Liver (tissue), 9 donors: ENCODE data around the gene TTLL7. TPM values are rescaled to one million over a fixed set of nuclear protein-coding genes. Genes with fewer than 3 reads are reported as not detected.

ENCODE experiments used
- DNase-seq: peaks from one replicate; pipeline ENCODE4 v3.0.0-alpha.2; 2017; ENCODE audit warnings: low spot score
- H3K27ac ChIP-seq, 2 donors: one replicate each; pipeline ENCODE4 v1.7.0; 2013; ENCODE audit warnings: inconsistent platforms in 2 of 2, low read length in 2 of 2, control low read depth in 1 of 2, low read depth in 1 of 2, mild to moderate bottlenecking in 1 of 2
- H3K27me3 ChIP-seq, 4 donors: one replicate each; pipeline versions ENCODE4 v1.6.1 to v1.7.0; 2013; ENCODE audit warnings: low read length in 3 of 4, inconsistent platforms in 1 of 4, mild to moderate bottlenecking in 1 of 4, moderate library complexity in 1 of 4; ENCODE audit not compliant: control insufficient read depth in 4 of 4, insufficient read depth in 4 of 4
- H3K36me3 ChIP-seq, 4 donors: one replicate each; pipeline versions ENCODE4 v1.6.1 to v1.7.0; 2013; ENCODE audit warnings: low read length in 3 of 4, mild to moderate bottlenecking in 3 of 4, low read depth in 1 of 4, moderate library complexity in 1 of 4; ENCODE audit not compliant: control insufficient read depth in 4 of 4, insufficient read depth in 3 of 4
- H3K4me1 ChIP-seq, 4 donors: one replicate each; pipeline versions ENCODE4 v1.6.1 to v1.7.0; 2013; ENCODE audit warnings: low read length in 3 of 4, mild to moderate bottlenecking in 3 of 4, moderate library complexity in 1 of 4; ENCODE audit not compliant: control insufficient read depth in 4 of 4, insufficient read depth in 4 of 4
- H3K4me3 ChIP-seq, 3 donors: one replicate each; pipeline versions ENCODE4 v1.6.1 to v1.7.0; 2013; ENCODE audit warnings: low read length in 3 of 3, control low read depth in 1 of 3, low read depth in 1 of 3, mild to moderate bottlenecking in 1 of 3
- H3K9ac ChIP-seq, 2 donors: one replicate each; pipeline ENCODE4 v1.7.0; 2013; ENCODE audit warnings: low read length in 2 of 2, mild to moderate bottlenecking in 2 of 2, moderate library complexity in 2 of 2, control low read depth in 1 of 2, low read depth in 1 of 2
- H3K9me3 ChIP-seq, 4 donors: one replicate each; pipeline versions ENCODE4 v1.6.1 to v1.7.0; 2013; ENCODE audit warnings: low read length in 3 of 4; ENCODE audit not compliant: control insufficient read depth in 4 of 4
- ATF3 ChIP-seq: IDR thresholded peaks from 2 replicates; pipeline ENCODE4 v1.6.1; 2016; ENCODE audit warnings: antibody characterized with exemption
- CTCF ChIP-seq: fragments of 150-350 bp; IDR thresholded peaks from 2 replicates; pipeline ENCODE4 v1.5.1; 2017; ENCODE audit warnings: improper control_type of control experiment, low read depth, low read length; ENCODE audit not compliant: missing input control
- EGR1 ChIP-seq, 2 donors: IDR thresholded peaks; 2 replicates each; pipeline ENCODE4 v1.6.1; 2016 to 2018; ENCODE audit warnings: antibody characterized with exemption in 2 of 2, low read depth in 2 of 2
- FOXA1 ChIP-seq: IDR thresholded peaks from 2 replicates; pipeline ENCODE4 v1.6.1; 2016; ENCODE audit warnings: antibody characterized with exemption
- FOXA2 ChIP-seq: IDR thresholded peaks from 2 replicates; pipeline ENCODE4 v1.6.1; 2016; ENCODE audit warnings: antibody characterized with exemption
- HNF4A ChIP-seq, 2 donors: conservative IDR thresholded peaks; 2 replicates each; pipeline ENCODE4 v1.6.1; 2016; ENCODE audit warnings: antibody characterized with exemption in 2 of 2, mild to moderate bottlenecking in 2 of 2
- HNF4G ChIP-seq: IDR thresholded peaks from 2 replicates; pipeline ENCODE4 v1.6.1; 2016; ENCODE audit warnings: antibody characterized with exemption
- JUND ChIP-seq, 2 donors: IDR thresholded peaks; 2 replicates each; pipeline ENCODE4 v1.6.1; 2016; ENCODE audit warnings: antibody characterized with exemption in 2 of 2
- MAX ChIP-seq: IDR thresholded peaks from 2 replicates; pipeline ENCODE4 v1.6.1; 2016; ENCODE audit warnings: antibody characterized with exemption
- NR2F2 ChIP-seq: IDR thresholded peaks from 2 replicates; pipeline ENCODE4 v1.6.1; 2016; ENCODE audit warnings: antibody characterized with exemption
- RAD21 ChIP-seq, 2 donors: IDR thresholded peaks; 2 replicates each; pipeline ENCODE4 v1.6.1; 2016; ENCODE audit warnings: antibody characterized with exemption in 2 of 2, mild to moderate bottlenecking in 2 of 2
- REST ChIP-seq: IDR thresholded peaks from 2 replicates; pipeline ENCODE4 v1.6.1; 2016; ENCODE audit warnings: antibody characterized with exemption, mild to moderate bottlenecking
- RXRA ChIP-seq, 2 donors: IDR thresholded peaks; 2 replicates each; pipeline ENCODE4 v1.6.1; 2017 to 2018; ENCODE audit warnings: antibody characterized with exemption in 2 of 2, mild to moderate bottlenecking in 1 of 2
- SP1 ChIP-seq: IDR thresholded peaks from 2 replicates; pipeline ENCODE4 v1.6.1; 2018; ENCODE audit warnings: antibody characterized with exemption, mild to moderate bottlenecking
- TAF1 ChIP-seq: conservative IDR thresholded peaks from 2 replicates; pipeline ENCODE4 v1.6.1; 2016; ENCODE audit warnings: antibody characterized with exemption, mild to moderate bottlenecking
- YY1 ChIP-seq: IDR thresholded peaks from 2 replicates; pipeline ENCODE4 v1.6.1; 2016; ENCODE audit warnings: antibody characterized with exemption, mild to moderate bottlenecking
- ZBTB33 ChIP-seq: IDR thresholded peaks from 2 replicates; pipeline ENCODE4 v1.6.1; 2016; ENCODE audit warnings: antibody characterized with exemption
- WGBS: extraction: QIAGEN DNeasy Blood & Tissue Kit; methylation state at CpG from one replicate; pipeline ENCODE4 v1.1.7; 2013; 5-methylcytosine and 5-hydroxymethylcytosine counted together
- polyA plus RNA-seq, 2 donors: library from polyadenylated mRNA; stranded (reverse) in 1 of 2; unstranded in 1 of 2; fragments of 200-250 nt in 1 of 2; fragments of >200 nt in 1 of 2; fragmentation: Nextera tagmentation in 1 of 2; extraction: Ambion mirVana in 1 of 2; gene quantifications; one replicate each; pipeline versions ENCODE4 v1.2.1 to v1.2.3, GENCODE V29; 2013 to 2015
- total RNA-seq, 2 donors: library from RNA; depleted of rRNA; stranded (reverse); fragments of >200 nt; gene quantifications; one replicate each; pipeline ENCODE4 v1.2.3, GENCODE V29; 2014
- donor health status: healthy.
- donor health status: healthy.
- donor health status: healthy.
- donor health status: healthy.
- donor health status: healthy.

Gene TTLL7
- total and polyA plus RNA-seq, 4 donors = 1.1 to 6.0 (median 1.9) TPM

- TF ChIP-seq FOXA1 = no peak
- no peak for TF ChIP-seq REST
- TF ChIP-seq HNF4A (conservative IDR thresholded peaks at IDR 0.05) = no peak
- no peaks in the 10 kb centered on the region for H3K27me3 ChIP-seq
- peaks cover 6 to 33% (median 8%) of the 10 kb centered on the region in 4 donors for H3K4me1 ChIP-seq
- WGBS = 85% methylated on average over 1 of the region's 1 CpG
- H3K9ac ChIP-seq = no peak overlapping the region
- H3K4me3 ChIP-seq = no peak overlapping the region
- H3K9me3 ChIP-seq = no peaks in the 10 kb centered on the region
- H3K27ac ChIP-seq = peak overlapping the region in 1 of 2 donors; percentile 8
- H3K36me3 ChIP-seq = no peaks in the 10 kb centered on the region
- DNase-seq = no peak
These were observed 179.5 kb downstream of the TTLL7 start for GRCh38 chr1:83819436-83819835.

GRCh38 chr1:83818916-83819315 is 180.0 kb downstream of the TTLL7 start:
- no peaks in the 10 kb centered on the region for H3K9me3 ChIP-seq
- H3K27ac ChIP-seq = peak overlapping the region; percentile 8 to 33
- no peak for DNase-seq
- no peaks in the 10 kb centered on the region for H3K36me3 ChIP-seq
- TF ChIP-seq SP1 (peak; percentile 97), HNF4G (peak; percentile 75), HNF4A (conservative IDR thresholded peaks at IDR 0.05) (peak; percentile 90 to 94), ATF3 (no peak), NR2F2 (no peak), RXRA (IDR thresholded peaks at IDR 0.05) (peak; percentile 88 to 89), FOXA1 (no peak), EGR1 (IDR thresholded peaks at IDR 0.05; ENCODE audit: low read depth in 2 of 2) (peak in 1 of 2 donors; percentile 20), FOXA2 (no peak), RAD21 (IDR thresholded peaks at IDR 0.05) (peak; percentile 26 to 32), ZBTB33 (peak; percentile 27), MAX (peak; percentile 26), TAF1 (no peak), YY1 (no peak), CTCF (no peak), JUND (IDR thresholded peaks at IDR 0.05) (peak; percentile 37 to 65), REST (no peak)
- 18% methylated on average over 2 of the region's 2 CpGs for whole genome bisulfite sequencing
- H3K4me1 ChIP-seq = peaks cover 6 to 37% (median 9%) of the 10 kb centered on the region in 4 donors
- H3K4me3 ChIP-seq = no peak overlapping the region
- H3K27me3 ChIP-seq = no peaks in the 10 kb centered on the region
- H3K9ac ChIP-seq = no peak overlapping the region
